Cardiac septum (tissue), 1 donor: ENCODE measurements around the gene ARCN1. TPM values are rescaled to one million over a fixed set of nuclear protein-coding genes. Genes with fewer than 3 reads are reported as not detected.
A peak's percentile ranks its signal among the peaks of the same experiment; 100 is the strongest.

ENCODE experiments used
- DNase-seq: peaks from one replicate; pipeline ENCODE4 v3.0.0-alpha.2; 2020; ENCODE audit warnings: low spot score
- intact Hi-C: fragments of 100-400 bp; cut with DNase I; formaldehyde crosslinking; loops from one replicate; pipeline ENCODE4 v1.14.0; 2022
- microRNA-seq: library from miRNA; unstranded; fragments of <30 nt; microRNA quantifications from one replicate; pipeline ENCODE4 v1.2.0, GENCODE V29; 2020
- total RNA-seq: library from RNA; stranded (reverse); fragmentation: NEBNext Ultra II Directional; extraction: Animal tissue kit (Norgen Biotek cat#: 25700); gene quantifications from one replicate; pipeline ENCODE4 v1.2.1, GENCODE V29; 2021
- donor health status: DM: no; HTN: no; CAD: no.

ARCN1 gene
- total RNA-seq, 1 donor from 2014 or later = 118 TPM

- DNase-seq = peak; percentile 47
- intact Hi-C loops = no loop called here
These were observed 76.1 kb downstream of the ARCN1 start for GRCh38 chr11:118648291-118648690.

GRCh38 chr11:118649941-118650340 lies 77.7 kb downstream of the ARCN1 start:
- intact Hi-C loops = no loop called here
- peak; percentile 58 for DNase-seq

- intact Hi-C loops = no loop called here
- DNase-seq = peak; percentile 63
These were observed 78.2 kb downstream of the ARCN1 start for GRCh38 chr11:118650366-118650765.

GRCh38 chr11:118651820-118652219 lies 79.6 kb downstream of the ARCN1 start:
- intact Hi-C loops = no loop called here
- no peak for DNase-seq

Small RNA genes lying within 50 kb of the gene (microRNA-seq; reads per million reads assigned to microRNA genes)
- not detected for gene MIR6716

Other genes starting within 250 kb of the ARCN1 start
- gene CD3D, start 229.7 kb upstream of the ARCN1 start, total RNA-seq = 0.62 TPM
- 0.24 TPM for gene CD3G, start 228.1 kb upstream of the ARCN1 start, total RNA-seq
- gene UBE4A, start 212.8 kb upstream of the ARCN1 start, total RNA-seq = 38.3 TPM
- 600 TPM for gene ATP5MG, start 170.8 kb upstream of the ARCN1 start, total RNA-seq
- gene KMT2A, start 135.9 kb upstream of the ARCN1 start, total RNA-seq = 41.4 TPM
- gene TTC36, start 44.9 kb upstream of the ARCN1 start, total RNA-seq = 0.62 TPM
- gene TMEM25, start 41.2 kb upstream of the ARCN1 start, total RNA-seq = 8.0 TPM
- gene IFT46, start 6.5 kb upstream of the ARCN1 start, total RNA-seq = 24.0 TPM
- 155 TPM for gene PHLDB1, start 35.2 kb downstream of the ARCN1 start, total RNA-seq
- not detected for gene TREH, start 107.2 kb downstream of the ARCN1 start, total RNA-seq
- gene DDX6, start 218.8 kb downstream of the ARCN1 start, total RNA-seq = 118 TPM